ENCODE results near the gene SYT1. TPM values are rescaled to one million over a fixed set of nuclear protein-coding genes. Genes with fewer than 3 reads are reported as not detected.

The SYT1 gene
- total and polyA plus RNA-seq, 2 of the 4 experiments (the other 2 are of a cell fraction): 2.8 to 3.0 TPM

DNA sequence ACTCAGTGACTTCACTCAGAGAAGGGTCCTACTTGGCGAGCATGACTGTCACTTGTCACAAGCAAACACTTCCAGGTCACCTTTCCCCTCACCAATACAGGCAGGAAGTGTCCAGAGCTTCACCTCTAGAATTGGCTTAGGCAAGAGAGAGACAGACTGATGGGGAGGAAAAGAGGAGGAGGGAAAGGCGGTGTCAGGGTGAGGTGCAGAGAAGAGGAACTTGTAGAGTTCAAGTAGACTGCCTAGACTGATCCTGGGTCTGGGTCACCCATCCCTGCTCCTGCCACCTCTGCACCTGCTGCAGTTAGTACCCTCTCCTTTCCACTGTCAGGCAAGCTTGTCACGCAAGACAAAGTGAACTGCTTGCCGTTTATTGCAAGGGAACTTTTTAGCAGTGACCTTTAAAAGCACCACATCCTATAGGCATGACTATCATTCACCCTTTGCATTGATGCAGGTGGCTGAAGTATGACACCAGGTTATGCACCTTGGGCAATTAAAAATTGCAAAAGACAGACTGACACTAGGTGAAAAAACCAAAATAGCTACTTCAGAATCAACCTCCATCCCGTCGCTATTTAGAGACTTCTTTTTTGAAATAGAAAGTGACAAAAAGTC is 292.4 kb downstream of the SYT1 start:
- Histone ChIP-seq H3K9me1 (ENCODE audit: insufficient read depth, low read length) (peaks cover 4% of the 10 kb centered on the region; the same call in 1 of the 2 replicates), H3K4me3 (ENCODE audit: insufficient read depth, low read depth, low read length) (no peak overlapping the region), H4K91ac (ENCODE audit: insufficient read depth, low read depth, low read length) (no peak overlapping the region), H3K56ac (ENCODE audit: extremely low read depth, insufficient read depth, low read length) (no peak overlapping the region), H3K23ac (ENCODE audit: low read depth, low read length) (no peak overlapping the region), H3K27ac (ENCODE audit: insufficient read depth, low read length) (no peak overlapping the region), H3K4me1 (ENCODE audit: control insufficient read depth, insufficient read depth, low read length) (peaks cover 2% of the 10 kb centered on the region; the same call in 1 of the 2 replicates), H2BK120ac (ENCODE audit: low read depth, low read length) (no peak overlapping the region), H2BK20ac (ENCODE audit: low read depth, low read length) (no peak overlapping the region), H3K79me1 (ENCODE audit: low read depth in 1 of 2, low read length in 2 of 2) (no peaks in the 10 kb centered on the region), H3K18ac (ENCODE audit: low read depth, low read length) (no peak overlapping the region), H3K27me3 (ENCODE audit: control insufficient read depth, insufficient read depth, low read length) (no peaks in the 10 kb centered on the region), H3K4me2 (ENCODE audit: low read depth, low read length) (no peak overlapping the region), H3K9ac (ENCODE audit: low read depth, low read length) (no peak overlapping the region), H3K9me3 (ENCODE audit: control insufficient read depth, insufficient read depth, low read length) (no peaks in the 10 kb centered on the region), H4K8ac (ENCODE audit: low read depth in 2 of 2, low read length in 2 of 2) (no peak overlapping the region), H2AFZ (replicated peaks; ENCODE audit: low read length, poor library complexity) (peak overlapping the region; percentile 49), H3K14ac (replicated peaks; ENCODE audit: low read depth, low read length) (no peak overlapping the region), H3K36me3 (ENCODE audit: control insufficient read depth, insufficient read depth, low read length) (no peaks in the 10 kb centered on the region), H2AK5ac (ENCODE audit: low read depth, low read length) (no peak overlapping the region), H2BK5ac (ENCODE audit: low read depth, low read length, poor library complexity, severe bottlenecking) (no peak overlapping the region), H2AK9ac (replicated peaks; ENCODE audit: low read depth, low read length, poor library complexity) (no peak overlapping the region), H3K4ac (ENCODE audit: low read depth, low read length) (no peak overlapping the region; the same call in 1 of the 2 replicates), H2BK15ac (ENCODE audit: low read depth, low read length) (no peak overlapping the region), H4K20me1 (ENCODE audit: insufficient read depth, low read length) (no peaks in the 10 kb centered on the region), H4K5ac (ENCODE audit: low read depth, low read length) (no peak overlapping the region)
- CTCF ChIA-PET: no interaction called here
- BruUV-seq (replicated peaks): no TSS peak
- TF ChIP-seq, protein P1, sequence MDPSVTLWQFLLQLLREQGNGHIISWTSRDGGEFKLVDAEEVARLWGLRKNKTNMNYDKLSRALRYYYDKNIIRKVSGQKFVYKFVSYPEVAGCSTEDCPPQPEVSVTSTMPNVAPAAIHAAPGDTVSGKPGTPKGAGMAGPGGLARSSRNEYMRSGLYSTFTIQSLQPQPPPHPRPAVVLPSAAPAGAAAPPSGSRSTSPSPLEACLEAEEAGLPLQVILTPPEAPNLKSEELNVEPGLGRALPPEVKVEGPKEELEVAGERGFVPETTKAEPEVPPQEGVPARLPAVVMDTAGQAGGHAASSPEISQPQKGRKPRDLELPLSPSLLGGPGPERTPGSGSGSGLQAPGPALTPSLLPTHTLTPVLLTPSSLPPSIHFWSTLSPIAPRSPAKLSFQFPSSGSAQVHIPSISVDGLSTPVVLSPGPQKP (IDR thresholded peaks at IDR 0.05; ENCODE audit: borderline replicate concordance, low read depth, low read length): no peak
- TF ChIP-seq BHLHE40 (IDR thresholded peaks at IDR 0.05; ENCODE audit: low read depth, low read length) (no peak), CEBPB (IDR thresholded peaks at IDR 0.05; ENCODE audit: low read depth, low read length) (no peak), MAFK (IDR thresholded peaks at IDR 0.05; ENCODE audit: low read depth, low read length) (no peak), CHD1 (IDR thresholded peaks at IDR 0.05; ENCODE audit: low read depth, low read length) (no peak), USF2 (IDR thresholded peaks at IDR 0.05; ENCODE audit: low read depth, low read length) (no peak), SMC3 (IDR thresholded peaks at IDR 0.05; ENCODE audit: low read depth, low read length) (no peak), MAZ (IDR thresholded peaks at IDR 0.05; ENCODE audit: borderline replicate concordance, low read depth, low read length) (no peak), POLR2A (IDR thresholded peaks at IDR 0.05; ENCODE audit: low read depth, low read length) (no peak), RCOR1 (IDR thresholded peaks at IDR 0.05; ENCODE audit: insufficient replicate concordance, low read length) (no peak), MXI1 (IDR thresholded peaks at IDR 0.05; ENCODE audit: borderline replicate concordance, low read depth, low read length) (no peak), NFE2L2 (IDR thresholded peaks at IDR 0.05; ENCODE audit: low read depth, low read length) (no peak), FOS (IDR thresholded peaks at IDR 0.05; ENCODE audit: low read depth, low read length) (no peak), RFX5 (IDR thresholded peaks at IDR 0.05; ENCODE audit: low read depth, low read length) (no peak)
- TF ChIP-seq, protein P2, sequence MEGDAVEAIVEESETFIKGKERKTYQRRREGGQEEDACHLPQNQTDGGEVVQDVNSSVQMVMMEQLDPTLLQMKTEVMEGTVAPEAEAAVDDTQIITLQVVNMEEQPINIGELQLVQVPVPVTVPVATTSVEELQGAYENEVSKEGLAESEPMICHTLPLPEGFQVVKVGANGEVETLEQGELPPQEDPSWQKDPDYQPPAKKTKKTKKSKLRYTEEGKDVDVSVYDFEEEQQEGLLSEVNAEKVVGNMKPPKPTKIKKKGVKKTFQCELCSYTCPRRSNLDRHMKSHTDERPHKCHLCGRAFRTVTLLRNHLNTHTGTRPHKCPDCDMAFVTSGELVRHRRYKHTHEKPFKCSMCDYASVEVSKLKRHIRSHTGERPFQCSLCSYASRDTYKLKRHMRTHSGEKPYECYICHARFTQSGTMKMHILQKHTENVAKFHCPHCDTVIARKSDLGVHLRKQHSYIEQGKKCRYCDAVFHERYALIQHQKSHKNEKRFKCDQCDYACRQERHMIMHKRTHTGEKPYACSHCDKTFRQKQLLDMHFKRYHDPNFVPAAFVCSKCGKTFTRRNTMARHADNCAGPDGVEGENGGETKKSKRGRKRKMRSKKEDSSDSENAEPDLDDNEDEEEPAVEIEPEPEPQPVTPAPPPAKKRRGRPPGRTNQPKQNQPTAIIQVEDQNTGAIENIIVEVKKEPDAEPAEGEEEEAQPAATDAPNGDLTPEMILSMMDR (conservative IDR thresholded peaks at IDR 0.05; ENCODE audit: low read depth, low read length): no peak
- ATAC-seq (ENCODE audit: low read depth) (no peak), DNase-seq (no peak)
- in situ Hi-C loops (cut with MboI; ENCODE audit: low sequenced_read_pairs): no loop called here
- intact Hi-C loops (cut with micrococcal nuclease): no loop called here
- no CpG with 5 or more reads among the region's 6 CpGs for WGBS, 2 experiments (ENCODE audit: extremely low coverage in 2 of 2, insufficient read length in 1 of 2)
- dilution Hi-C loops (cut with HindIII; ENCODE audit: low sequenced_read_pairs, unreplicated experiment): no loop called here
- POLR2A ChIA-PET (ENCODE audit: unreplicated experiment): interaction anchor here (0.6 kb wide), 1 partner anchor 24 kb away, joined by 12 read pairs; no protein-coding TSS in a partner anchor
